Embryonic facial prominence (tissue), 1 donor: ENCODE data around the gene IFNA1.
"Not testable (repeated sequence)": the region's sequence is repeated elsewhere in the genome, so short reads cannot be mapped to it uniquely, and the experiment has no call there.

ENCODE experiments used
- DNase-seq: peaks from one replicate; pipeline ENCODE4 v3.0.0-alpha.2; 2016; ENCODE audit errors: extremely low spot score

Gene IFNA1

GRCh38 chr9:21440139-21440538 lies at the start of gene IFNA1:
IFNA1 (plus strand) TSS chr9:21440439; CDS start chr9:21440508, 69 bp downstream.
- no peak for DNase-seq

DNA sequence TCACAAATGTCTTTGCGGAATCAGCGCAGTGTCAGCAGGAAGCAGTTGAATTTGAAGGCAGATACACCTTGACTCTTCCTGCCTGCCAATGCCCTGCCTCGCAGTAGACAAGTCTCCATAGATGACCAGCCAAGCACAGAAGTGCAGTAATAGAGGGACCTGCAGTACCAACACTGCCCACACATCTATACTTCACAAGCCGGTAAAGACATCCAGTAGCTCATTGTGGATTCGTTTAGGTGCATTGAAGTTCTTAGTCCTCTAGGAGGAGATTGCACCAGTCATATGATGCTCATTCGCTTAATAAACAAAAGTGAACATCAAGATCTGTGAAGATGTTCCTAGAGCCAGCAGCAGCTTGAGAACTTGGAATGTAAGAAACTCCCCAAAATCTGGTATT lies 48.0 kb upstream of the IFNA1 start:
- DNase-seq = no peak

- DNase-seq = no peak
Observed at GRCh38 chr9:21395778-21396717, 44.2 kb upstream of the IFNA1 start.

GRCh38 chr9:21398955-21399489 lies 41.2 kb upstream of the IFNA1 start:
- no peak for DNase-seq

DNA sequence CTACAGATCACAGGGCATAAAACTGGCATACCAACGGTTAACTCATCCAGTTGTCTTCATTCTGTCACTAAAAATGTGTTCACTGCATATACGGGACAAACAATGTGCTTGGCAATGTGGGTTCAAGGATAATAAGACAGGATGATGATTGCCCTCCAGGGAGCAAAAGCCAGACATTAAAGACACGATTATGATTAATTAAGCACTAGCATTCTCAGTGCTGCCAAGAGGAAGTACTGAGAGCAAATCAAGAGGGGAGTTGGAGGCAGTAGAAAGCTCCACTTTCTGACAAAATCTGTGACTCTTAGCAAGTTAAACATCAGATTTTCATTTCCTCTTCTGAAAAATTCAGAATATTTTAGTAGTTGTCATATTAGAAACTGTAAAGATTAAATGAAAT lies 40.3 kb upstream of the IFNA1 start:
- no peak for DNase-seq

- DNase-seq = no peak
Observed at GRCh38 chr9:21402386-21403251, 37.6 kb upstream of the IFNA1 start.

DNA sequence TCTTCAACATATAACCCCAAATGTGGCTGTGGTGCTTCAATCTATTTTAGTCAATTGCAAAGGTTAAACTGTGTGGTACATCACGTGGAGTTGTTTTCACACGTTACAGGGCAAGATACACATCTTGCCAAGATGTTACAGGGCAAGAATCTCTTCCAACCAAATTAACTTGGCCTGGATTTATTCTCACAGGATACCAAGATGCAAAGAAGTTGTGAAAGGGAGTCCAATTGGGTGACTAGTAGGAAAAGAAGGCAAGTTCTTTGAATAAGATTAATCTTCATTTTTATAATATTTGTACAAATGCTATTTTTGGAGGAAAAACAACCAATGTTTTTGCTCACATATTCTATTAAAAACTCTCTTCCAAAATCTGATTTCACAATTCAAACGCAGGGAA lies 36.1 kb upstream of the IFNA1 start:
- no peak for DNase-seq

- no peak for DNase-seq
Observed at GRCh38 chr9:21408817-21409216, 31.4 kb upstream of the IFNA1 start, which contains the start of gene IFNA8. IFNA8 (plus strand) TSS chr9:21409117; CDS start chr9:21409177, 60 bp downstream.

- DNase-seq = no peak
Observed at GRCh38 chr9:21412107-21412506, 28.1 kb upstream of the IFNA1 start.

DNA sequence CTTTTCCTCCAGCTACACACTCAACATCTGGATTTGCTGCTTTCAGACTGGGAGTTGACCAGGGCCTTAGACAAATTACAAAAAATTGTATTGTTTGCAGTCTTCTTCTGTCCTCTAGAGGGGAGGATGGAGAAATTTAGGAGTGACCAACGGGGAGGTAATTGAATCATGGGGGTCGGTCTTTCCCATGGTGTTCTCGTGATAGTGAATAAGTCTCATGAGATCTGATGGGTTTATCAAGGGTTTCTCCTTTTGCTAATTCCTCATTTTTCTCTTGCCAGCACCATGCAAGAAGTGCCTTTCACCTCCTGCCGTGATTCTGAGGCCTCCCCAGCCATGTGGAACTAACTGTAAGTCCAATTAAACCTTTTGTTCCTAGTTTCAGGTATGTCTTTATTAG lies 27.1 kb upstream of the IFNA1 start:
- DNase-seq = no peak

GRCh38 chr9:21413624-21414023 lies 26.6 kb upstream of the IFNA1 start:
- no peak for DNase-seq

GRCh38 chr9:21414220-21414940 lies 25.9 kb upstream of the IFNA1 start:
- no peak for DNase-seq

DNA sequence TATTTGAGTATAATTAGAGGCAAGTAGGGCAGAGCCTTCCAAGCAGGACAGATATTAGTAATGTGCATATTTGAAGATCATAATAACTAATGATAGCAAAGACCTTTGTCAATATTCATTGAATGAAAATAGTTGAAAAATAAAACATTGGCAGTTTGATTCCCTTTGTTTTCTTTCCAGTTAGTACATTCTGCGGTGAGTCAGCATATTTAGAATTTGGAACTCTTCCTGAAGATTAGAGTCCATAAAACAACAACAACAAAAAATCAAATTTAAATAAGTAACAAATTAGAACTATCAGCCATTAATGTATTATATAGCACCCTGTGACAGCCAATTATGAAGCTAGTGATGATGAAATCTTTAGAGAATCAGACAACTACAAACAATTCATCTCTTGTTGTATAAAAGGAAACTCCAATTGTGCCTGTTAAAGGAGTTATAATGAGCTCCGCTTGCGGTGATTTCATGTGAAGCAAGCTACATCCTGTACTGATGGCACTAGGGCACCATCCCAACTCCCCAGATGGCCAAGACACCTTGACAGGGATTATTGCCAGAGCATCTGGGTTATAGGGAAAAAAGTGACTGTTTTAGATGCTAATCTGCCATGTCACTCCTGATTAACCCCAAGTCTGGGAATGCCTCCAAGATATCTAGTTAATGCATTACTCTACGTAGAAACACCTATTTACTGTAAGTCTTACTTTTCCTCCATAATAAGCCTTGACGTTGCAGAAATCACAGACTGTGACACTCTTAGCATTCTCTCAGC lies 24.6 kb upstream of the IFNA1 start:
- DNase-seq = no peak

DNA sequence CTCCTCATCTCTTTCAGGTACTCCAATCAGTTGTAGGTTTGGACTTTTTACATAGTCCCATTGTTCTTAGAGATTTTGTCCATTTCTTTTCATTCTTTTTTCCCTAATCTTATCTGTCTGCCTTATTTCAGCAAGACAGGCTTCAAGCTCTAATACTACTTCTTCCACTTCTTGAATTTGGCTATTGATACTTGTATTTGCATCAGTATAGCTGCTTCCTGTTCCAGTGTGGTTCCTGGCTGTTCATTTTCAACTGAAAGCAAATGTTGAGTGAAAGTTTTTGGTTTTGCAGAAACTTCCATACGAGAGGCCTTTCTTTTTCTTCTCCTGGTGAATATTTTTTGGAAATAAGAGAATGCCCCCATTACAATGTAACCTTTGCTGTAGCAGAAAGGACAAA lies 12.0 kb upstream of the IFNA1 start:
- DNase-seq = no peak

DNA sequence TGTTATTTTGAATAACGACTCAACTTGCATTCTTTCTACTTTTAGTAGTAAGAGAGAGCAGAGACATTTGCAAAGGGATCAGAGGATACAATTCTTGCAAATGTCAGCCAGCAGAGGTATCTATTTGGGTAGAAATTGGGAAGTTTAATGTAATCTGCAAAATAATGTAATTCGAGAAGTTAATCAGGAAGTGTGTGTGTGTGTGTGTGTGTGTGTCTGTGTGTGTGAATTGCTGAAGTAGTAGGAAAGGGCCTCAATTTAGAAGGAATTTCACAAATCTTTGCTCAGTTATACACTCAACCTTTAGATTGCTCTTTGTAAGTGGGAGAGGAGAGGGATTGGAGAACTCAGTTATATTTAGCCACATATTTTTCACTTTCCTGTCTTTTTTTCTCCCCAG lies 11.0 kb upstream of the IFNA1 start:
- no peak for DNase-seq

- DNase-seq = no peak
Observed at GRCh38 chr9:21432672-21433425, 7.4 kb upstream of the IFNA1 start.

DNA sequence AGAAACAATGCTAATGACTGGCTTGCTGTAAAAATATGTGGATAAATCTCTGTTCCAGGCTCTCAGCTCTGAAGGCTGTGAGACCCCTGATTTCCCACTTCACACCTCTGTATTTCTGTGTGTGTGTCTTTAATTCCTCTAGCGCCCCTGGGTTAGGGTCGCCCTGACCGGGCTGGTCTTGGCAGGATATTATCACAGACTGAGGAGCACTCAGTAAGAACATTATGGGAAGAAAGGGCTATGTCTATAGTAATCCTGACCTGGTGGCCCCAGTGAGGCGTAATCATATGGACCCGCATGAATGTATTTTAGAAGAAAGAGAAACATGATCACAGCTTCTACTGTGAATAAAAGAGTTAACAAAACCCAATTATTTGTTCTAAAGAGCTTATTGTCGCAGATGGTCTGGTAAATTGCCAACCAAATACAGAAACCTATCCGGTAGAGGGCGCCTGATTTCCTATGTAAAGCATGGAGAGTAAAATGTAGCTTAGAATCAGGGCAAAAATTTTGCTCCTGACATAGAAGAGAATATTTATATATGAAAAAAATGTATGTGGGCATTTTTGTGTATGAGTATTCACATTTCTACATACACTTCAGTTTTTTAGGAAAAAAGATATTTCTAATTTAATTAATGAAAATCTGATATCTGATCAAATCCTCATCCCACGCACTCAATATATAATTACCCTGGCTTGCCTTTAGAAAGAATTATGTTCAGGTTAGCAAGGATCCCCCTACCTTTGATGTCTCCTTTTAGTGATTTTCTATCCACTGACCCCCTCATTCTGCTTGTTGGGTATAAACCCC lies 5.8 kb upstream of the IFNA1 start:
- DNase-seq = no peak

- DNase-seq = not testable (repeated sequence)
Observed at GRCh38 chr9:21435015-21435383, 5.2 kb upstream of the IFNA1 start.
